ENCODE data around the gene IFFO2.

IFFO2 gene

DNA sequence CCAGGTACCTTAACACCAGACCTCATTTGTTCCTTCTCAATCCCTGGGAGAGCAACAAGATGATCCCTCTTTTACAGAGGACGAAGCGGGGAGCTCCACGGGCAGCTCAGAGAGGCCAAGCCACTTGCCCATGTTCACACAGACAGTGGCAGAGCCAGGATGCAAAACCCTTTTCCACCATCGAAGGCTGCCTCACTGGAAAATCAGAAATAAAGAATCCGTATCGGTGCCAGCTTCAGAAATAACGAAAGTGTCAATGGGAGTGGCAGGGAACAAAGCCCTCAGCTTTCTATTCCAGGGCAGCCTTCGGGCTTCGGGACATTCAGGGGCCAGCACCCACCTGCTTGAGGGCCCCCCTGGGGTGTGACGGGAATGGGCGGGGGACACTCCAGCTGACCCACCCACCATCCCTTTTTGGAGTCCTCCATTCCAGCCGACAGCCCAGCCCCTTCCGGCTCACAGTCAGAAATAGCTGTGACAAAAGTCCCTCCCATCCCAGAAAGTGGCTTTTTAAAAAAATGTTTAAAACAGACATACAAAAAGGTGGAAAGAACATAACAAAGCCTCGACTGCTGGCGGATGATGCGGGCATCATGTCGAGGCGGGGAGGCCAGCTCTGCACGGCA lies 6.0 kb downstream of the IFFO2 start:
- DNase-seq (ENCODE audit: low read depth): no peak

DNA sequence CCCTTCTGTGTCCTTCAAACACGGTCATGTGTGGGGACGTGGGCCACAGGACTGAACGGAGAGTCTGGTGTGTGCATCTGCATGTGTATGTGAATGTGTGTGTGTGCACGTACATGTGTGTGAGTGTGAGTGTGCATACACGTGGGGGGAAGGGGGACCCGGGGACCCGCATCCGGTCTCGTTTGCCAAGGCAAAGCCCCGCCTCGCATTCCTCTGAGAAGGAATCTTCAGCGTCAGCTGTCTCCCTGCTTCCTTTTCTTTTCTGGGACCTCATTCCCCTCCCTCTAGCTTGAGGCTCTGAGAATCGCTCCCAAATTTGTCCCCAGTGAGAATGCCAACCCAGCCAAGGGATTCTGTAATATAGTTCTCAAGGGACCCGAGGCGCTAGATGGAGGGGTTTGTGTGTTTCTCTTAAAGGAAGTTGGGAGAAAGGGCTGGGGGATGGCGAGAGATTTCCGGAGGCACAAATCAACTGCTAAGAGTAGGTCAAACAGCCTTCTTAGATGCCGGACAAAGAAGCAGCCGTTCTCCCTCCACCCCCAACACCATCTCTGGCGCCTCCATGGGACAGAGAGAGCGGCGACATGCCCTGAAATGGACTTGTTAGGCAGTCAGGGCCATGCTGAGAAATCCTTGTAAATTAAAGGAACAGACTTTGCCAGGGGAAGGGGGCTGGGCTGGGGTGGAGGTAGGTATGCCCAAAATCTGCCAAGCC lies 6.6 kb downstream of the IFFO2 start:
- no peak for DNase-seq (ENCODE audit: low read depth)

DNA sequence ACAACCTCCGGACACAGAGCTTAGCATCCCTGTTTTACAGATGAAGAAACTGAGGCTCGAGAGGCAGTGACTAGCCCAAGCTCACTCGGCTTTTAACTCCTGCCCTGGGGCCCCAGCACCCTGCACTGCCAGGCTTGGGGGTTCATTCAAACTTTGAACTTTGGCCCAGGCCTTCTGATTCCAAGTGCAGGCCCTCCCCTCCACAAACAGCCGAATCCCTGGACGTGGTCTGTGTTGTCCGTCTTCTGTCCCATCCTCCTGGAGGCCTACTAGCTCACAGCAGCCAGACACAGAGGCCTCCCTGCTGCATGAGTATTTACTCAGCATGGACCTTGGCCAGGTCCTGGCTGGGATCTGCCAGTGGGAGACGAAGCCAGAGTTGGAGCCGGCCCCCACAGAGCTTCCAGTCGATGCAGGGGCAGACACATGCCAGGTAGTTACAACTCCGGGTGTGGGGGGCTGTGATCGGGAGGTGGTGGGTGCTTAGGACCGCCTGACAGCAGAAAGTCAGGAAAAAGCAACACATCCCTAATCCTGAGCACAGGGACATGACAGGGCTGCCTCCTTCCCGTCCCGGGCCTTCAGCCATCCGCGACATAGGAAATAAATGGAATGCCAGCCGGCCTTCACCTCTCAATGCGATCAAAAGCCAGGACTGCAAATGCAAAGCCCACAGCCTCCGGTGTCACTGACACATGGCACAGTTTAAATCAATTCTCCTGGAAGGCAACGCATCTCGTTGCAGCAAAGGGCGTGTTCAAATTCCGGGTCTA lies 7.4 kb downstream of the IFFO2 start:
- DNase-seq (ENCODE audit: low read depth): no peak

- no peak for DNase-seq (ENCODE audit: low read depth)
These were observed 8.2 kb downstream of the IFFO2 start for GRCh38 chr1:18948048-18948912.

DNA sequence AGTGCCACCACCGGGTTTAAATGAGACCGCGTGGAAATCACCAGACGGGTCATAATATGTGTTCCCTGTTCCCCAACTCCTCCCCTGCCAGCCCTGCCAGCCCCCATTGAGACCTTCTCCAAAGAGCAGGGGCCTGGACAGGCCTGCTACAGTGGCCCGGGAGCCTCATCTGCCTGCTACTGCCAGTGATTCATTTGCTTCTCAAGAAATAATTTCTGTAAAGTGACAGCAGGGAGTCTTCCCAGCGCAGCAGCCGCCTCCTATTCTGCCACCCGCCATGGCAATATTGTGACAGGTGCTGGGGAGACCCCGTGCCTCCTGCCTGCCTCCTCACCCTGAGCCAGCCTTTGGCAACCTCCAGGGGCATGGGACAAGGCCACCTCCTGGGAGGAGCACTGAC lies 8.9 kb downstream of the IFFO2 start:
- no peak for DNase-seq (ENCODE audit: low read depth)

GRCh38 chr1:18946550-18947381 lies 9.7 kb downstream of the IFFO2 start:
- no peak for DNase-seq (ENCODE audit: low read depth)

DNA sequence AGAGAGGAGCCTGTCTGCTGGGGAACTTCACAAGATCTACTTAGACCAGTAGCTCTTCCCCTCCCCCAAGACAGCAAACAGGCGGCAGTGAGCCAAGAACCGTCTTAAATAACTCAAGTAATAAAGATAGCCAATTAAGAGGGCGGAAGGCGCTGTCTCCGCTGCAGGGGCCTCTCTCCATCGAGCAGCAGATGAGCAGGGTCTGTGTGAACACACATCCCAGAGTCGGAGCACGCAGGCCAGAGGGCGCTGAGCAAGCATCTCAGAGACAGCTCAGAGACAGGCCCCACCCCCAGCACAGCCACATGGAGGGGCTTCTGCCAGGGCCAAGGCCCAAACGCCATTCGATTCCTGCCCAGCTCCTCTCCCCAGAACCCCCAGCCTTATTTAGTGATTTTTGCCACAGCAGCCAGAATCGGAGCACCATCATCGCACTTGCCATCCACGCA lies 11.1 kb downstream of the IFFO2 start:
- DNase-seq (ENCODE audit: low read depth): no peak

GRCh38 chr1:18944810-18945209 lies 11.7 kb downstream of the IFFO2 start:
- no peak for DNase-seq (ENCODE audit: low read depth)

- no peak for DNase-seq (ENCODE audit: low read depth)
These were observed 12.4 kb downstream of the IFFO2 start for GRCh38 chr1:18943914-18944572.

GRCh38 chr1:18943162-18943561 lies 13.3 kb downstream of the IFFO2 start:
- DNase-seq (ENCODE audit: low read depth): no peak

GRCh38 chr1:18942340-18942739 lies 14.1 kb downstream of the IFFO2 start:
- no peak for DNase-seq (ENCODE audit: low read depth)

DNA sequence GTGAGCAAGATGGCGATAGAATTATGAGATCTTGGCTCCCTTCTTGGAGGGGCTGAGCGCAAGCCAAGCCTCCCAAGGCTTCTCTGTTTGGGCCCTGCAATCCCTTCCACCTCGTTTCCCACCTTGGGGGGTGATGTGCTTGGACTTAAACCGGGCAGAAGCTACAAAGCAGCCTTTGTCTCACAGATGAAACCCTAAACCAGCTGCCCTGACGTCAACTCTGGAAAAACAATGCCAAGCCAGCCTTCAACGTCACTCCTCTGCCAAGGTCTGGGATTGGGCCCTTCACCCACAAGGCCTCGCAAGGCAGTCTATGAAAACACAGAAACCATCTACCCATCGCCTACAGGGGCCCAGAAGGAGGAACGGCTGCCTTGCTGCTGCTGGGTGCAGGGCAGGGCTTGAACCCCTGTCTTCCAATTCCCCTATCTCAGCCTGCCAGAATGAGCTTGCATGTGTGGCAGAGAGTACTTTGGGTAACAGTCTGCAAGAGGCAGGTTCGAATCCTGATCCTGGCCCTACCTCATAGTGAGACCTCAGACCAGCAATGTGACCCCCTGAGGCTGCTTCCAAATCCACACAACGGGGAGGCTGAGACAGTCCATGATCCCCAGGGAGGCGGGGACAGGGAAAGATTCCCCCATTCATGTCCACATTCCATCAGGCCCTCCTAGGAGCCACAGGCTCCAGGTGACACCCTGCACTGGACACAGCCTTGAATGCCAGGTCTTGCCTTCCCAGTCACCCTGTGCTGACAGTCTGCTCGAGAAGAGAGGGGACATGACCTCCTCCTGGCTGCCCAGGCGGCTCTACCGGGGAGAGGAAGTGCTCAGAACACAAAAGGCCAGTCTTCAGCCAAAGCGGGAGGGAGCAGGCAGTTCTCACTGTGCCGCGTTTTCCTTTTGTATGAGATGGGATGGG lies 15.0 kb downstream of the IFFO2 start:
- no peak for DNase-seq (ENCODE audit: low read depth)

- DNase-seq (ENCODE audit: low read depth): no peak
These were observed 16.0 kb downstream of the IFFO2 start for GRCh38 chr1:18940303-18941020.

GRCh38 chr1:18939398-18940302 lies 16.8 kb downstream of the IFFO2 start:
- no peak for DNase-seq (ENCODE audit: low read depth)

DNA sequence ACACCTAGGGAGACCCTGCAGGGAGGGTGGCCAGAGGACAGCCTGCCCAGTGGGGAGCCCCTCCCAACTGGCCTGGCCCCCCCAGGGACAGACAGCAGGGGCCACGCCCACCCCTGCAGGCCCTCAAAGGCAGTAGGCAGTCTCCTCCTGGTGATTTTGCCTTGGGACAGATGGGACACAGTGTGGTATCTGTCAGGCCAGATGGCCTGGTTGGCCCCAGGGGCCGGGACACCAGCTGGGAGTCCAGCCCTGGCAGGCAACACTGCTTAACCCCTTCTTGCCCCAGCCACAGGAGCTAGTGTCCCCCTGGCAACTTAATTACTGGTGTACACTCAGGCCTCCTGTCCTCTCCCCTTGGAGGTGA lies 17.8 kb downstream of the IFFO2 start:
- no peak for DNase-seq (ENCODE audit: low read depth)

DNA sequence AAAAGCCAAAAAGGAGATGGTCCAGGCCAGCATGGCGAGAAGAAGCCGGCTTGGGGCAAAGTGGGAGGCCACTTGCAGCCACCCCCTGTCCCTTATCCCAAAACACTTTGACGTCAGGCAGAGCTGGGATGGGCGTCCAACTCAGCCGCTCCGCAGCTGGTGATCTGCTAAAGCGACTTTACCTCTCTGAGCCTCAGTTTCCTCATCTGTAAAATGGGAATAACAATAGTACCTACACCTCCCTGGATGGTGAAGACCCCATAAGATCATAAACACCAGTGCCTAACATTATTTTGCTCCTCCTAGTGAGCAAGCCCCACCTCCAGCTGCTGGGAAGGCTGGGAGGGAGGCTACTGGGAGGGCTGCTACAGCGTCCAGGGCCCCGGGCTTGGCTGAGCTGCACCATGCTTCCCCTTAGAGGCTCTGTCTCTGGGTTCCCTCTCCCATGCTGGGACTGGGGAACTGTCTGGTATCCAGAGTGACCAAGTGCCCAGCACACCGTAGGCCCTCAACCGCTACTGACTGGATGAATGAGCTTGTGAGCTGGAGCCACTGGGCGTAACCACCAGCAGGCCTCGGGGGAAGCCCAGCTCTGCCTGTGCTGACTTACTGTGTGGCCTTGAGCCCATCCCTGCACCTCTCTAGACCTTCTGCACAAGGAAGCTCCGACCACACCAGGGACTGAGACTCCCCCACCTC lies 18.3 kb downstream of the IFFO2 start:
- no peak for DNase-seq (ENCODE audit: low read depth)

- DNase-seq (ENCODE audit: low read depth): no peak
These were observed 18.9 kb downstream of the IFFO2 start for GRCh38 chr1:18937539-18937938.
